HepG2 (cell line): ENCODE data around the gene MINDY2. TPM values are rescaled to one million over a fixed set of nuclear protein-coding genes. Genes with fewer than 3 reads are reported as not detected.

Experiments
- EEA1 ChIP-seq: sonication (generic); formaldehyde crosslinking; IDR thresholded peaks from 2 replicates; pipeline ENCODE4 v1.5.1; 2020; ENCODE audit warnings: mild to moderate bottlenecking, missing genetic modification reagents, borderline replicate concordance
- ELF1 ChIP-seq: sonication (generic); formaldehyde crosslinking; IDR thresholded peaks from 2 replicates; pipeline ENCODE4 v1.4.0; 2020; ENCODE audit warnings: missing genetic modification reagents
- POGZ ChIP-seq: sonication (generic); formaldehyde crosslinking; IDR thresholded peaks from 2 replicates; pipeline ENCODE4 v1.4.0; 2020; ENCODE audit warnings: mild to moderate bottlenecking, missing genetic modification reagents
- SRSF9 ChIP-seq: fragments of 200-400 bp; formaldehyde crosslinking; IDR thresholded peaks from 2 replicates; pipeline ENCODE4 v1.6.1; 2018; ENCODE audit warnings: borderline replicate concordance, mild to moderate bottlenecking, low read depth, low read length; ENCODE audit not compliant: insufficient read depth, poor library complexity, severe bottlenecking
- ZNF337 ChIP-seq: sonication (generic); formaldehyde crosslinking; IDR thresholded peaks from 2 replicates; pipeline ENCODE4 v1.5.1; 2020; ENCODE audit warnings: missing genetic modification reagents, low read depth, mild to moderate bottlenecking, borderline replicate concordance
- polyA plus RNA-seq, 8 experiments: library from polyadenylated mRNA; depleted of rRNA in 3 of 8; stranded (reverse) in 7 of 8; unstranded in 1 of 8; fragments of >200 nt; fragmentation: Illumina TruSeq in 4 of 8; extraction: Trizol in 4 of 8; gene quantifications; 2 replicates each; pipeline versions ENCODE4 v1.2.1 to v1.2.3, GENCODE V29; 2011 to 2016; ENCODE audit warnings: low read depth in 4 of 8, missing spikeins in 1 of 8, mixed read lengths in 1 of 8; ENCODE audit not compliant: insufficient read depth in 1 of 8
- total RNA-seq, 5 experiments: library from RNA; depleted of rRNA; stranded (reverse); fragments of >200 nt; fragmentation: Illumina TruSeq; extraction: Trizol; gene quantifications; 2 replicates each; pipeline ENCODE4 v1.2.3, GENCODE V29; 2016; ENCODE audit warnings: low read depth in 1 of 5
- TF ChIP-seq, protein P1 (sequence below): sonication (generic); formaldehyde crosslinking; IDR thresholded peaks from 2 replicates; pipeline ENCODE4 v1.8.1; 2023; ENCODE audit warnings: mild to moderate bottlenecking, inconsistent platforms, moderate library complexity, missing genetic modification reagents, borderline replicate concordance
- TF ChIP-seq, protein P2 (sequence below): sonication (generic); formaldehyde crosslinking; IDR thresholded peaks from 2 replicates; pipeline ENCODE4 v1.4.0; 2020; ENCODE audit warnings: missing genetic modification reagents
- TF ChIP-seq, protein P3 (sequence below): sonication (generic); formaldehyde crosslinking; IDR thresholded peaks from 2 replicates; pipeline ENCODE4 v1.4.0; 2020; ENCODE audit warnings: missing genetic modification reagents
- TF ChIP-seq, protein P4 (sequence below): sonication (generic); formaldehyde crosslinking; IDR thresholded peaks from 2 replicates; pipeline ENCODE4 v1.5.1; 2020; ENCODE audit warnings: missing genetic modification reagents, mild to moderate bottlenecking, borderline replicate concordance
- TF ChIP-seq, protein P5 (sequence below): sonication (generic); formaldehyde crosslinking; IDR thresholded peaks from 2 replicates; pipeline ENCODE4 v1.9.0; 2021; ENCODE audit warnings: missing genetic modification reagents, borderline replicate concordance

The MINDY2 gene
- total and polyA plus RNA-seq, 2 of the 13 experiments (the other 11 are each of a cell fraction or from before 2014, with no cell fraction given): 7.2 to 12.6 TPM

DNA sequence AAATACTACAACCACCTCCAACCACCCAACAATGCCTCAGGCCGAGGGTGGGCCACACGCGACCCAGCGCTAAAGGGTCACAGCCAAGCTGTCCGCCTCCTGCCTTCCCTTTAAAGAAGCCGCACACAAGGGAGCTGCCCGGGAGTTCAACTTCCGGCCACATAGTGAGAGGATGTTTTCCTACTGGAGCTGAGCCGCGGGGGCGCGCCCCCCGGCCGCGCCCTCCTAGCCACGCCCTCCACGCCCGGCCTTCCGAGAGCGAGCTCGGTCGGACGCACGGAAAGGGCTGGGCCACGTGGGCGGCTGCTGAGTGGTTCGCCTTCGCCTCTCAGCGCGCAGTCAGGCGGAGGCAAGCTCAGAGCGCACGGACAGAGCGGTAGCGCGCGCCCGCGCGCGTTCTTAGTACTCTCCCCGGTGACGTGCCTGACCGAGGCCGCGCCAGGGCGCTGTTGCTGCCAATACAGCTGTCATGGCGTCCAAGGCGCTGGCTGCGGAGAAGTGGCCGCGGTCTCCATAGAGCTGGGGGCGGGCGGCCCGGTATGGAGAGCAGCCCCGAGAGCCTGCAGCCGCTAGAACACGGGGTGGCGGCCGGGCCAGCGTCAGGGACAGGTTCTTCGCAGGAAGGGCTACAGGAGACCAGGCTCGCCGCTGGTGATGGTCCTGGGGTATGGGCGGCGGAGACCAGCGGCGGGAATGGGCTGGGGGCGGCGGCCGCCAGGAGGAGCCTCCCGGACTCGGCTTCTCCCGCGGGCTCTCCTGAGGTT, at the start of gene MINDY2 (continued):
- TF ChIP-seq, protein P1, sequence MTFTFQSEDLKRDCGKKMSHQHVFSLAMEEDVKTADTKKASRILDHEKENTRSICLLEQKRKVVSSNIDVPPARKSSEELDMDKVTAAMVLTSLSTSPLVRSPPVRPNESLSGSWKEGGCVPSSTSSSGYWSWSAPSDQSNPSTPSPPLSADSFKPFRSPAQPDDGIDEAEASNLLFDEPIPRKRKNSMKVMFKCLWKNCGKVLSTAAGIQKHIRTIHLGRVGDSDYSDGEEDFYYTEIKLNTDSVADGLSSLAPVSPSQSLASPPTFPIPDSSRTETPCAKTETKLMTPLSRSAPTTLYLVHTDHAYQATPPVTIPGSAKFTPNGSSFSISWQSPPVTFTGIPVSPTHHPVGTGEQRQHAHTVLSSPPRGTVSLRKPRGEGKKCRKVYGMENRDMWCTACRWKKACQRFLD: no peak
- TF ChIP-seq, protein P2, sequence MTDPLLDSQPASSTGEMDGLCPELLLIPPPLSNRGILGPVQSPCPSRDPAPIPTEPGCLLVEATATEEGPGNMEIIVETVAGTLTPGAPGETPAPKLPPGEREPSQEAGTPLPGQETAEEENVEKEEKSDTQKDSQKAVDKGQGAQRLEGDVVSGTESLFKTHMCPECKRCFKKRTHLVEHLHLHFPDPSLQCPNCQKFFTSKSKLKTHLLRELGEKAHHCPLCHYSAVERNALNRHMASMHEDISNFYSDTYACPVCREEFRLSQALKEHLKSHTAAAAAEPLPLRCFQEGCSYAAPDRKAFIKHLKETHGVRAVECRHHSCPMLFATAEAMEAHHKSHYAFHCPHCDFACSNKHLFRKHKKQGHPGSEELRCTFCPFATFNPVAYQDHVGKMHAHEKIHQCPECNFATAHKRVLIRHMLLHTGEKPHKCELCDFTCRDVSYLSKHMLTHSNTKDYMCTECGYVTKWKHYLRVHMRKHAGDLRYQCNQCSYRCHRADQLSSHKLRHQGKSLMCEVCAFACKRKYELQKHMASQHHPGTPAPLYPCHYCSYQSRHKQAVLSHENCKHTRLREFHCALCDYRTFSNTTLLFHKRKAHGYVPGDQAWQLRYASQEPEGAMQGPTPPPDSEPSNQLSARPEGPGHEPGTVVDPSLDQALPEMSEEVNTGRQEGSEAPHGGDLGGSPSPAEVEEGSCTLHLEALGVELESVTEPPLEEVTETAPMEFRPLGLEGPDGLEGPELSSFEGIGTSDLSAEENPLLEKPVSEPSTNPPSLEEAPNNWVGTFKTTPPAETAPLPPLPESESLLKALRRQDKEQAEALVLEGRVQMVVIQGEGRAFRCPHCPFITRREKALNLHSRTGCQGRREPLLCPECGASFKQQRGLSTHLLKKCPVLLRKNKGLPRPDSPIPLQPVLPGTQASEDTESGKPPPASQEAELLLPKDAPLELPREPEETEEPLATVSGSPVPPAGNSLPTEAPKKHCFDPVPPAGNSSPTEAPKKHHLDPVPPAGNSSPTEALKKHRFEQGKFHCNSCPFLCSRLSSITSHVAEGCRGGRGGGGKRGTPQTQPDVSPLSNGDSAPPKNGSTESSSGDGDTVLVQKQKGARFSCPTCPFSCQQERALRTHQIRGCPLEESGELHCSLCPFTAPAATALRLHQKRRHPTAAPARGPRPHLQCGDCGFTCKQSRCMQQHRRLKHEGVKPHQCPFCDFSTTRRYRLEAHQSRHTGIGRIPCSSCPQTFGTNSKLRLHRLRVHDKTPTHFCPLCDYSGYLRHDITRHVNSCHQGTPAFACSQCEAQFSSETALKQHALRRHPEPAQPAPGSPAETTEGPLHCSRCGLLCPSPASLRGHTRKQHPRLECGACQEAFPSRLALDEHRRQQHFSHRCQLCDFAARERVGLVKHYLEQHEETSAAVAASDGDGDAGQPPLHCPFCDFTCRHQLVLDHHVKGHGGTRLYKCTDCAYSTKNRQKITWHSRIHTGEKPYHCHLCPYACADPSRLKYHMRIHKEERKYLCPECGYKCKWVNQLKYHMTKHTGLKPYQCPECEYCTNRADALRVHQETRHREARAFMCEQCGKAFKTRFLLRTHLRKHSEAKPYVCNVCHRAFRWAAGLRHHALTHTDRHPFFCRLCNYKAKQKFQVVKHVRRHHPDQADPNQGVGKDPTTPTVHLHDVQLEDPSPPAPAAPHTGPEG (CRISPR knock-in tag): peak; percentile 62
- TF ChIP-seq EEA1: no peak
- TF ChIP-seq, protein P3, sequence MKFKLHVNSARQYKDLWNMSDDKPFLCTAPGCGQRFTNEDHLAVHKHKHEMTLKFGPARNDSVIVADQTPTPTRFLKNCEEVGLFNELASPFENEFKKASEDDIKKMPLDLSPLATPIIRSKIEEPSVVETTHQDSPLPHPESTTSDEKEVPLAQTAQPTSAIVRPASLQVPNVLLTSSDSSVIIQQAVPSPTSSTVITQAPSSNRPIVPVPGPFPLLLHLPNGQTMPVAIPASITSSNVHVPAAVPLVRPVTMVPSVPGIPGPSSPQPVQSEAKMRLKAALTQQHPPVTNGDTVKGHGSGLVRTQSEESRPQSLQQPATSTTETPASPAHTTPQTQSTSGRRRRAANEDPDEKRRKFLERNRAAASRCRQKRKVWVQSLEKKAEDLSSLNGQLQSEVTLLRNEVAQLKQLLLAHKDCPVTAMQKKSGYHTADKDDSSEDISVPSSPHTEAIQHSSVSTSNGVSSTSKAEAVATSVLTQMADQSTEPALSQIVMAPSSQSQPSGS (CRISPR knock-in tag): no peak
- no peak for TF ChIP-seq SRSF9
- TF ChIP-seq POGZ (CRISPR knock-in tag): peak; percentile 86
- TF ChIP-seq, protein P4, sequence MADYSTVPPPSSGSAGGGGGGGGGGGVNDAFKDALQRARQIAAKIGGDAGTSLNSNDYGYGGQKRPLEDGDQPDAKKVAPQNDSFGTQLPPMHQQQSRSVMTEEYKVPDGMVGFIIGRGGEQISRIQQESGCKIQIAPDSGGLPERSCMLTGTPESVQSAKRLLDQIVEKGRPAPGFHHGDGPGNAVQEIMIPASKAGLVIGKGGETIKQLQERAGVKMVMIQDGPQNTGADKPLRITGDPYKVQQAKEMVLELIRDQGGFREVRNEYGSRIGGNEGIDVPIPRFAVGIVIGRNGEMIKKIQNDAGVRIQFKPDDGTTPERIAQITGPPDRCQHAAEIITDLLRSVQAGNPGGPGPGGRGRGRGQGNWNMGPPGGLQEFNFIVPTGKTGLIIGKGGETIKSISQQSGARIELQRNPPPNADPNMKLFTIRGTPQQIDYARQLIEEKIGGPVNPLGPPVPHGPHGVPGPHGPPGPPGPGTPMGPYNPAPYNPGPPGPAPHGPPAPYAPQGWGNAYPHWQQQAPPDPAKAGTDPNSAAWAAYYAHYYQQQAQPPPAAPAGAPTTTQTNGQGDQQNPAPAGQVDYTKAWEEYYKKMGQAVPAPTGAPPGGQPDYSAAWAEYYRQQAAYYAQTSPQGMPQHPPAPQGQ (CRISPR knock-in tag): no peak
- peak; percentile 79 for TF ChIP-seq ELF1 (CRISPR knock-in tag)
- TF ChIP-seq, protein P5, sequence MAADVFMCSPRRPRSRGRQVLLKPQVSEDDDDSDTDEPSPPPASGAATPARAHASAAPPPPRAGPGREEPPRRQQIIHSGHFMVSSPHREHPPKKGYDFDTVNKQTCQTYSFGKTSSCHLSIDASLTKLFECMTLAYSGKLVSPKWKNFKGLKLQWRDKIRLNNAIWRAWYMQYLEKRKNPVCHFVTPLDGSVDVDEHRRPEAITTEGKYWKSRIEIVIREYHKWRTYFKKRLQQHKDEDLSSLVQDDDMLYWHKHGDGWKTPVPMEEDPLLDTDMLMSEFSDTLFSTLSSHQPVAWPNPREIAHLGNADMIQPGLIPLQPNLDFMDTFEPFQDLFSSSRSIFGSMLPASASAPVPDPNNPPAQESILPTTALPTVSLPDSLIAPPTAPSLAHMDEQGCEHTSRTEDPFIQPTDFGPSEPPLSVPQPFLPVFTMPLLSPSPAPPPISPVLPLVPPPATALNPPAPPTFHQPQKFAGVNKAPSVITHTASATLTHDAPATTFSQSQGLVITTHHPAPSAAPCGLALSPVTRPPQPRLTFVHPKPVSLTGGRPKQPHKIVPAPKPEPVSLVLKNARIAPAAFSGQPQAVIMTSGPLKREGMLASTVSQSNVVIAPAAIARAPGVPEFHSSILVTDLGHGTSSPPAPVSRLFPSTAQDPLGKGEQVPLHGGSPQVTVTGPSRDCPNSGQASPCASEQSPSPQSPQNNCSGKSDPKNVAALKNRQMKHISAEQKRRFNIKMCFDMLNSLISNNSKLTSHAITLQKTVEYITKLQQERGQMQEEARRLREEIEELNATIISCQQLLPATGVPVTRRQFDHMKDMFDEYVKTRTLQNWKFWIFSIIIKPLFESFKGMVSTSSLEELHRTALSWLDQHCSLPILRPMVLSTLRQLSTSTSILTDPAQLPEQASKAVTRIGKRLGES (CRISPR knock-in tag): peak; percentile 23; the same call in 1 of the 2 replicates
- TF ChIP-seq ZNF337 (CRISPR knock-in tag): peak; percentile 76; the same call in 1 of the 2 replicates
